Measurements from ENCODE around the gene C10orf88. TPM values are rescaled to one million over a fixed set of nuclear protein-coding genes. Genes with fewer than 3 reads are reported as not detected.
"Not testable (repeated sequence)": the region's sequence is repeated elsewhere in the genome, so short reads cannot be mapped to it uniquely, and the experiment has no call there.

C10orf88 gene
- total RNA-seq, 1 donor from 2014 or later = 10.0 TPM

DNA sequence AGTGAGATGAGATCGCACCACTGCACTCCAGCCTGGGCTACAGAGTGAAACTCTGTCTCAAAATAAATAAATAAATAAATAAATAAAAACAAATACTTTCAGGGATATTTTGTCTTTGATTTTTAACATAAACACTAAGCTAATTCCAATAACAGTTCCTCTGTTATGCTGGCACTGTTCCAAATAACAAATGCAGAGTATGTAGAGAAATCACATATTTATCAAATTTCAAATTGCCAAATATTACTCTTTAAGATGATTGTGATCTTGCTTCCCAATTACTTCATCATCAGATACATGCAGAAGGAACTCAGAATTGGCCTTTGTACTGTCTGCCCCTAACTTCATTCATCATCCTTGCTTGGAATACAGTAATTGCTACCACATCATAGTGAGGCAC, 23.9 kb downstream of the C10orf88 start:
- Mint-ChIP-seq H3K4me1 (ENCODE audit: unreplicated experiment) (peaks cover 17% of the 10 kb centered on the region), H3K4me3 (ENCODE audit: unreplicated experiment) (no peak overlapping the region), H3K27ac (ENCODE audit: unreplicated experiment) (no peak overlapping the region), H3K27me3 (ENCODE audit: unreplicated experiment) (no peaks in the 10 kb centered on the region), H3K9me3 (ENCODE audit: unreplicated experiment) (no peaks in the 10 kb centered on the region), H3K36me3 (ENCODE audit: unreplicated experiment) (peaks cover 22% of the 10 kb centered on the region)
- DNase-seq (ENCODE audit: extremely low spot score, unreplicated experiment) = no peak
- TF ChIP-seq, protein P1, sequence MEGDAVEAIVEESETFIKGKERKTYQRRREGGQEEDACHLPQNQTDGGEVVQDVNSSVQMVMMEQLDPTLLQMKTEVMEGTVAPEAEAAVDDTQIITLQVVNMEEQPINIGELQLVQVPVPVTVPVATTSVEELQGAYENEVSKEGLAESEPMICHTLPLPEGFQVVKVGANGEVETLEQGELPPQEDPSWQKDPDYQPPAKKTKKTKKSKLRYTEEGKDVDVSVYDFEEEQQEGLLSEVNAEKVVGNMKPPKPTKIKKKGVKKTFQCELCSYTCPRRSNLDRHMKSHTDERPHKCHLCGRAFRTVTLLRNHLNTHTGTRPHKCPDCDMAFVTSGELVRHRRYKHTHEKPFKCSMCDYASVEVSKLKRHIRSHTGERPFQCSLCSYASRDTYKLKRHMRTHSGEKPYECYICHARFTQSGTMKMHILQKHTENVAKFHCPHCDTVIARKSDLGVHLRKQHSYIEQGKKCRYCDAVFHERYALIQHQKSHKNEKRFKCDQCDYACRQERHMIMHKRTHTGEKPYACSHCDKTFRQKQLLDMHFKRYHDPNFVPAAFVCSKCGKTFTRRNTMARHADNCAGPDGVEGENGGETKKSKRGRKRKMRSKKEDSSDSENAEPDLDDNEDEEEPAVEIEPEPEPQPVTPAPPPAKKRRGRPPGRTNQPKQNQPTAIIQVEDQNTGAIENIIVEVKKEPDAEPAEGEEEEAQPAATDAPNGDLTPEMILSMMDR (IDR thresholded peaks at IDR 0.05) = no peak

DNA sequence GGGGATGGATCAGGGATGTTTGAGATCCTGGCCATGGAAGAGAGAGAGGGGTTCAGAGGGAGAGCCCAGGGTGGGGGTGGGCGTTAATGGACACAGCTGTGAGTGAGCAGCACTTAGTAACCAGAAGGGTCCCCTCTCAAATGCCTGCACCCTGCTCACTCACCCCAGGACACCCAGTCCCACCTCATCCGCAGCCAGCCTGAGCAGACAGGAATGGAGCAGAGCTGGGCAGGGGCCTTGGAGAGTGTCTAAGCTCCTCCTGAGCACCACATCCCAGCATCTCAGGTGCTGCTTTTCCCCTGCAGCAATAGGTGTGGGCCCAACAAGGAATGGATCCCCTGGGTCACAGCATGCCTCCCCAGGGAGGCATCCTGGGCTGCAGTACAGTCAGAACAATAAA, 38.3 kb downstream of the C10orf88 start:
- Mint-ChIP-seq H3K4me3 (ENCODE audit: unreplicated experiment) (no peak overlapping the region), H3K4me1 (ENCODE audit: unreplicated experiment) (no peaks in the 10 kb centered on the region), H3K27ac (ENCODE audit: unreplicated experiment) (no peak overlapping the region), H3K27me3 (ENCODE audit: unreplicated experiment) (no peaks in the 10 kb centered on the region), H3K9me3 (ENCODE audit: unreplicated experiment) (peaks cover 7% of the 10 kb centered on the region), H3K36me3 (ENCODE audit: unreplicated experiment) (no peaks in the 10 kb centered on the region)
- no peak for DNase-seq (ENCODE audit: extremely low spot score, unreplicated experiment)
- TF ChIP-seq, protein P1 (IDR thresholded peaks at IDR 0.05) = no peak

DNA sequence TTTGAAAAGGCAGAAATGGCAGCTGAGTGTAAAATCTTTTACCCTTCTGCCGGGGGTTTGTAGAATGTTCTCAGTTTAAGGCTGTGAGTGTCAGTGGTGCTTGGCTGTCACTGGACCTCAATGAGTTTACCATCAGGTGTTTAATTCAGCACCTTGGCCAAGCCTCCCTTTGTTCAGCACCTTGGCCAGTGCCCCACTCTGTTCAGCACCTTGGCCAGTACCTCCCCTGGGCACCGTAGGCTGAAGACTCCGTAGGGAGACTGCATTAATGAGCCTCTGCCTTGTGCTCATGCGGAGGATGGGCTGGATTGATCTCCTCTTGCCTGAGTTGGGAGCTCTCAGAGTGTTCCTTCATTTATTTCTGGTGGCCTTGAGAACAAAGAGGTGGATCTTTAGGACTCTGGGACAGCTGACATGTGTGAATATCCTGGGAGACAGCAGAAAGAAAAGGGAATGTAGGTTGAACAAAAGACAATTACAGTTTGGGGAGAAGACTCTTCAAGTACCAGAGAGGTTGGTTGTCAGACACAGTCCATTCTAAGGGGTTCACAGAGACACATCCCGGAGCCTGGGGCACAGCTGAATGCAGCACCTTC, 42.0 kb downstream of the C10orf88 start:
- Mint-ChIP-seq H3K4me3 (ENCODE audit: unreplicated experiment) (no peak overlapping the region), H3K36me3 (ENCODE audit: unreplicated experiment) (no peaks in the 10 kb centered on the region), H3K27ac (ENCODE audit: unreplicated experiment) (no peak overlapping the region), H3K4me1 (ENCODE audit: unreplicated experiment) (no peaks in the 10 kb centered on the region), H3K9me3 (ENCODE audit: unreplicated experiment) (peaks cover 4% of the 10 kb centered on the region), H3K27me3 (ENCODE audit: unreplicated experiment) (peaks cover 4% of the 10 kb centered on the region)
- TF ChIP-seq, protein P1 (IDR thresholded peaks at IDR 0.05) = no peak
- peak; percentile 85 for DNase-seq (ENCODE audit: extremely low spot score, unreplicated experiment)

DNA sequence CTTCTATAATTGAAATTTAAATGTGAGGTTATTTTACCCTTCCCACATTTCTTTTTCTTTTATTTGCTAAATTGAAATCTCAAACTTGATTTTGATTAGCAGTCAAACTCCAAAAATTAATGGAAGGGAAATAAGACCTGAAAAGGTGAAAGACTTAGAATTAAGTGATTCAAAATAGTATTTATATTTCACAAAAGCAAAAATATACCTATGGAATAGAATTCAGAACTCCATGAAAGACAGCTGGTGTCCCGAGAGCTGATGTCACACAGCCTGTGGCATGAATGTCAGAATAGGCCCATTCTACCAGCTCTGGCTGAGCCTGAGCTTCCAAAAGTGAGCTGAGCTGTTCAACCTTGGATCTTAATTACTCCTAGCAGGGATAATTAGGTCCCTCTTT, 43.7 kb downstream of the C10orf88 start, which contains the start of gene FAM24A:
FAM24A (plus strand) TSS at position 301 of the 400 bp plus-strand sequence. CDS start 1,025 bp downstream, outside the sequence.
- Mint-ChIP-seq H3K4me1 (ENCODE audit: unreplicated experiment) (no peaks in the 10 kb centered on the region), H3K27ac (ENCODE audit: unreplicated experiment) (no peak within 1 kb of the TSS), H3K27me3 (ENCODE audit: unreplicated experiment) (peaks cover 8% of the 10 kb centered on the region), H3K9me3 (ENCODE audit: unreplicated experiment) (no peaks in the 10 kb centered on the region), H3K4me3 (ENCODE audit: unreplicated experiment) (no peak within 1 kb of the TSS), H3K36me3 (ENCODE audit: unreplicated experiment) (no peaks in the 10 kb centered on the region)
- no peak for DNase-seq (ENCODE audit: extremely low spot score, unreplicated experiment)
- TF ChIP-seq, protein P1 (IDR thresholded peaks at IDR 0.05) = no peak

DNA sequence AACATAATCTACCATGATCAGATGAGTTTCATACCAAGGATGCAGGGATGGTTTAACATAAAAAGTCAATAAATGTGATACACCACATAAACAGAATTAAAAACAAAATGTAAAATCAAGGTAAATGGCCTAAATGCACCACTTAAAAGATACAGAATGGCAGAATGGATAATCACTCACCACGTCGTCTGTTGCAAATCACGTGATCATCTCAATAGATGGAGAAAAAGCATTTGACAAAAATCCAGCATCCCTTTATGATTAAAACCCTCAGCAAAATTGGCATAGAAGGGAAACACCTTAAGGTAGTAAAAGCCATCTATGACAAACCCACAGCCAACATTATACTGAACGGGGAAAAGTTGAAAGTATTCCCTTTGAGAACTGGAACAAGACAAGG, 50.2 kb downstream of the C10orf88 start:
- not testable (repeated sequence) for H3K27ac Mint-ChIP-seq (ENCODE audit: unreplicated experiment); DNase-seq (ENCODE audit: extremely low spot score, unreplicated experiment); H3K4me3 Mint-ChIP-seq (ENCODE audit: unreplicated experiment); H3K4me1 Mint-ChIP-seq (ENCODE audit: unreplicated experiment); H3K9me3 Mint-ChIP-seq (ENCODE audit: unreplicated experiment); H3K36me3 Mint-ChIP-seq (ENCODE audit: unreplicated experiment)
- peaks cover 26% of the 10 kb centered on the region for H3K27me3 Mint-ChIP-seq (ENCODE audit: unreplicated experiment)

All from osteocyte (in vitro differentiated cells).